Measurements from ENCODE around the gene IFNA21.
"Not testable (repeated sequence)": the region's sequence is repeated elsewhere in the genome, so short reads cannot be mapped to it uniquely, and the experiment has no call there.

Gene IFNA21

DNA sequence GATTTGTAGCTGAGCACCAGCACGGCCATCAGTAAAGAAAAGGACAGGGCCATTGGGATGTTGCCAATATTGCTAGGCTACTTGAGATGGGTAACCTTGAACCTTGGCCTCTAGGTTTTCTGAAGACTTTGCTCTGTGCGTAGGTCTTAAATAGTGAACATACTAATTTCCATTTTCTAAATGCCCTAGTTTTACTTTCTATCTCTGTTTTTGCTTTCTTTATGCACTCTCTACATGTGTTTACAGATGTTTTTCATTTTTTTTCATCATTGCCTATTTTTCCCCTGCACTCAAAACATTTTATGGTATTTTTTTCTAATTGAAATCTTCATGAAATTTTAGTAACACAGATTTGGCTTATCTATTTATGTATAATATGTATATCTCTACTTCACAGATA lies at the start of gene IFNA21:
TSS of gene IFNA21 (minus strand) at position 101 of the 400 bp plus-strand sequence. CDS start at position 53, 48 bp downstream.
- not testable (repeated sequence) for DNase-seq

DNA sequence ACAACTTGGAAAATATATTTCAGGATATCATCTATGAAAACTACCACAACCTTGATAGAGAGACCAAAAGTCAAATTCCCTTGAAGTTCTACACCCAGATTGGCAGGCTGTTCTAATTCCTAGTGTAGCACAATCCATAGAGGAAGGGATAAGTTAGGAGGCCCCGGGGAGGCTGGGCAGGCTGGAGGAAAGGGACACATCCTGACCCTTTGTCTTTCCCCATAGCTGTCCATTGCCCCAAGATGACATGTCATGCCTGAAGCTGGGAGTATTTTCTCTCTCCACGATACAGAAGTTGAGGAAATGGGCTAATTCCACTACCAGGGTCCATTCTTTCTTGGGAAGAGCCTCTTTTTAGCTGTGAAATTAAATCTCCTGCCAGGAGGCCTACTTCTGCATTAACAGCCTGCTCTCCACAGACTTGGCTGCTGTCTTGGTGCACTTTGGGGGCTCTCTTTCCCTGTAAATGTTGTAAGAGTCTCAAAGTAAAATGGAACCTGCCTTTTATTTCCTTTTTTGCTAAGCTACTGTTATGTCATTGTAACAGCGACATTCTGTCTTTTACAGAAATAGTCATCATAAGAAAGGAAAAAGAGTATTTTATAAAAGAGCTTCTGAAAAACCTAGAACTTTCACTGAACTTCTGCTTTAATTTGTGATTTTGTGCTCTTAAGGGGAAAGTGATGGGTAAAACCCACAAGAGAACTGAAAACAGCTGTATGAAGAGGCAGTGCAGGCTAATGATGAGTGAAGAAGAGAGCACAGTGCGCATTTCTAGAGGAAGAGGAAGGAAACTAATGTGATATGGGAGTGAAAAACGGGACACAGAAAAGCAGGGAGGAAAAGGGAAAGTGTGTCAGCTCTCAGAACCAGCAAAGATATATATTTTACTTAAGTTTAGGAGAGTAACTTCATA lies 47.2 kb upstream of the IFNA21 start:
- not testable (repeated sequence) for DNase-seq

GRCh38 chr9:21212160-21212559 lies 45.7 kb upstream of the IFNA21 start:
- not testable (repeated sequence) for DNase-seq

- DNase-seq = not testable (repeated sequence)
These were observed 44.3 kb upstream of the IFNA21 start for GRCh38 chr9:21210782-21211181.

DNA sequence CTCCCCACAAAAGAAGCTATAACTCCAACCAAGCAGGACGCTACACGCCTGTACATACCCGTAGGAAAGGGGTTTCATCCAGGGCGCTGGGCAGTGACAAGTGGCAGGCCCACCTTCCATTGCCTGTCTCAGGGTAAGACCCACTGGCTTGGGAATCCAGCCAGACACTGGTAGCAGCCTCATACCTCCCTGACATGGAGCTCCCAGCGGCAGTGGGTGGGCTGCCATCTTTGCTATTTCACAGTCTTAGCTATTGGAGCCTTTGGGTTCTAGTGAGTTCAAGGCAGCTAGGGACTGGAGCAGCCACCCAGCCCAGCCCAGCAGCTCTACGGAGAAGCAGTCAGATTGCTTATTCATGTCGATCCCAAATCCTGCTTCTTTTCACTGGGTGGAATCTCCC lies 43.9 kb upstream of the IFNA21 start:
- no peak for DNase-seq

GRCh38 chr9:21207043-21207442 lies 40.6 kb upstream of the IFNA21 start, which contains the start of gene IFNA10:
TSS of gene IFNA10 (minus strand) at chr9:21207143. CDS start at chr9:21207097, 46 bp downstream.
- DNase-seq = not testable (repeated sequence)

GRCh38 chr9:21205204-21205603 lies 38.7 kb upstream of the IFNA21 start:
- DNase-seq = no peak

DNA sequence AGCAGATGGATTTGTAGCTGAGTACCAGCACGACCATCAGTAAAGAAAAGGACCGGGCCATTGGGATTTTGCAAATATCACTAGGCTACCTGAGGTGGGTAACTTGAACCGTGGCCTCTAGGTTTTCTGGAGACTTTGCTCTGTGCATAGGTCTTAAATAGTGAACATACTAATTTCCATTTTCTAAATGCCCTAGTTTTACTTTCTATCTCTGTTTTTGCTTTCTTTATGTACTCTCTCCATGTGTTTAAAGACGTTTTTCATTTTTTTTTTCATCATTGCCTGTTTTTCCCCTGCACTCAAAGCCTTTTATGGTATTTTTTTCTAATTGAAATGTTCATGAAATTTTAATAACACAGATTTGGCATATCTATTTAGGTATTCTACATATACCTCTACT lies 35.6 kb upstream of the IFNA21 start, which contains the start of gene IFNA7:
TSS of gene IFNA7 (minus strand) at position 101 of the 400 bp plus-strand sequence. CDS start at position 61, 40 bp downstream.
- DNase-seq = not testable (repeated sequence)

- DNase-seq = not testable (repeated sequence)
These were observed 28.7 kb upstream of the IFNA21 start for GRCh38 chr9:21194867-21195776.

GRCh38 chr9:21187487-21187886 lies 21.0 kb upstream of the IFNA21 start, which contains the start of gene IFNA4:
TSS of gene IFNA4 (minus strand) at chr9:21187587. CDS start at chr9:21187531, 56 bp downstream.
- not testable (repeated sequence) for DNase-seq

GRCh38 chr9:21182810-21183736 lies 16.6 kb upstream of the IFNA21 start:
- DNase-seq = not testable (repeated sequence)

DNA sequence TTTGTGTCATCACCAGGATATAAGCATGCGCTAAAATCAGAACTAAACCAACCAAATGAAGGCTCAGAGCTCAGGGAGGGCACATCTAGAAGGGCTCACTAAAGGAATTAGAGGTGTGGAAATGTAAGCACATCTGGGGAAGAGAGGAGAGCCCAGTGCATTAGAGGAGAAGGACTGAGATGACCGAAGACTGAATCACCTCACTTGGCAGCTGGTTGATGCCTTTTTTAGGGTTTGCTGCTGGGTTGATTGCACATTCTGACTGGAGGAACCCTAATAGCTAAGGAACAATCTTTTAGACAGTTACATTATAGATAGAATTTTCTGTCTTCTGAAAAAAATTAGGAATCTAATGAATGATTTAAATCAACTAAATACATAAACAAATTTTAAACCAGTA lies 8.2 kb upstream of the IFNA21 start:
- DNase-seq = no peak

- DNase-seq = no peak
These were observed 5.7 kb upstream of the IFNA21 start for GRCh38 chr9:21172156-21172555.

DNA sequence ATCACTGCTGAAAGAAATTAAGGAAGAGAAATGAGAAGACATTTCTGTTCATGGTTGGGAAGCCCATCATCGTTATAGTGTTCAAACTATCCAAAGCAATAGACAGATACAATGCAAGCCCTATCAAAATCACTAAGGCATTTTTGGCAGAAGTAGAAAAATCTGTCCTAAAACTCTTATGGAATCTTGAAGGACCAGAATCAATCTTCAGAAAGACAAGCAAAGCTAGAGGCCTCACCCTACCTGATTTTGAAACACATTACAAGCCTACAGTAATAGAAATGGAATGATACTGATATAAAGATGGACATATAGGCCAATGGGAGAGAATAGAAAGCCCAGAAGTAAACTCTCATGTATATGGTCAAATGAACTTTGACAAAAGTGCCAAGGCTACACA lies 4.9 kb upstream of the IFNA21 start:
- DNase-seq = no peak

GRCh38 chr9:21165516-21165915 lies 944 bp downstream of the IFNA21 start:
- no peak for DNase-seq

- DNase-seq = no peak
These were observed 6.3 kb downstream of the IFNA21 start for GRCh38 chr9:21160178-21160577.

GRCh38 chr9:21155501-21155900 lies 11.0 kb downstream of the IFNA21 start:
- no peak for DNase-seq

- no peak for DNase-seq
These were observed 12.3 kb downstream of the IFNA21 start for GRCh38 chr9:21154018-21154608.

DNA sequence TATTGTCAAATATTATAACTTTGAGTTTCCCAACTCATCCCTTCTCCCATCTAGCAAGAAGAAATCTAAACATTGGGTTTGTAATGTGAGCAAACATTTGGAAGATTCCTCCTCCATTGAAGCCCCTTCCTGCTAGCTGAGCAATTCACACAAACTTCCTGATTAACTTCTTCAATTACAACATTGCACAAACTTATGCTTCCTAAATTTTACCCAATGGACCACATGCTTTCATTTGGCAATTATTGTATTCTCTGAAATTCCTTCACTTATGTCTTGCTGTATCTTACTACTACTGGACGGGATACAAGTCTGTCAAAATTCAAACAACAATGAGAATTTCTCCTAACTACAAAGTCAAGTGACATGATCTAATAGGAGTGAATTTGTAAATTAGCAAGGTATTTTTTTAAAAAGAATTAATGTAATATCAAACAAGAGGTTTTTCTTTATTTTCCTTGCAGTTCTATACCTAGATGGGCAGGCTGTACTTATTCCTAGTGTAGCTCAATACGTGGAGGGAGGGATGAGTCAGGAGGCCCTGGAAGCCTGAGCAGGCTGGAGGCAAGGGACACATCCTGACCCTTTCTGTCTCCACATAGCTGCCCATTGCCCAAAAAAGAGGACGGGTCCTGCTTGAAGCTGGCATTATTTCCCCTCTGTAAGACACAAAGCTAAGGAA lies 13.0 kb downstream of the IFNA21 start:
- DNase-seq = no peak

DNA sequence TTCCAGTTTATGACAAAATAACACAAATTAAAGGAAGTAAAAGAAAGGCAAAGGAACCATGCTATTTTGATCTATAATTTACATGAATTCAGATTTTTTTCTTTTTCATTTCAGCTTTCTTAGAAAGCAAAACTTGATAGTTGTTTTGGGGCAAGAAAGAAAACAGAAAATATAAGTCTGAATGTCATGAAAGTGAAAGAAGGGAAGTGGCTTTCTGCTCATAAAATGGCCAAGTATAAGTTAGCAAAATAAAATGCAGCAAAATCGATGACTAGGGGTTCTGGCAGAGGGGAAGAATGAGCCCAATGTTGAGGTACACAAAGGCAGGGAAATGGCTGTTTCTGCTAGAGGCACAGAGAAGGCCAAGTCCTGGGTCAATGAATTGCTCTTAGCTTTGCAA lies 21.9 kb downstream of the IFNA21 start:
- no peak for DNase-seq

DNA sequence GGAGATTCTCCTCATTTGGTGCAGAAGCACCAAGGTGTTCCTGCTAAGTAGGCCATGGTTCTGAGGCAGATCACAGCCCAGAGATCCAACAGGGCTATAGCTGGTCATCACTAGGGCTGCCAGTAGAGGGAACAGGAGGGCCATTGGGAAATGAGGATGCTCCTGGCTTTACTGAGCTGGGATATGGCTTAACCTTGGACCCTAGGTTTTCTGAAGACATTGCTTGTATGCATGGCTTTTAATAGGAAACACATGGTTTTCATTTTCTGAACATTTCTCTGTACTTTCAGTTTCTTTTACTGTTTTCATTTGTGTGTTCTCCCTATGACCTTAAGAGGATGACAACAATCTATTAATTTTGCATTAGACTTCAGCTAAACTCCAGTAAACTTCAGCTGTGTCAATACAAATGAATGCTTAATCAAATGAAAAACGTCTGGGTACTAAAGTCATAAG lies 25.0 kb downstream of the IFNA21 start, which contains the start of gene IFNW1:
TSS of gene IFNW1 (minus strand) at position 406 of the 456 bp plus-strand sequence. CDS start at position 144, 262 bp downstream.
- DNase-seq = no peak
